ENCODE measurements around the gene NBPF19.
"Not testable (repeated sequence)": the region's sequence is repeated elsewhere in the genome, so short reads cannot be mapped to it uniquely, and the experiment has no call there.

Gene NBPF19

GRCh38 chr1:149474745-149475144, at the start of gene NBPF19:
Gene NBPF19 (plus strand): TSS chr1:149475045. CDS start chr1:149475933, 888 bp downstream.
- H3K4me3 Mint-ChIP-seq; DNase-seq; ATAC-seq; H3K4me1 Mint-ChIP-seq; H3K27ac Mint-ChIP-seq; H3K36me3 Mint-ChIP-seq (ENCODE audit: low read depth); H3K9me3 Mint-ChIP-seq; H3K27me3 Mint-ChIP-seq: not testable (repeated sequence)

- ATAC-seq; H3K9me3 Mint-ChIP-seq; DNase-seq; H3K27ac Mint-ChIP-seq; H3K4me3 Mint-ChIP-seq; H3K4me1 Mint-ChIP-seq; H3K27me3 Mint-ChIP-seq; H3K36me3 Mint-ChIP-seq (ENCODE audit: low read depth): not testable (repeated sequence)
These were observed 46.5 kb upstream of the NBPF19 start for GRCh38 chr1:149428317-149428716.

GRCh38 chr1:149445451-149445850, 29.4 kb upstream of the NBPF19 start:
- not testable (repeated sequence) for H3K4me3 Mint-ChIP-seq, H3K27me3 Mint-ChIP-seq

GRCh38 chr1:149452196-149452595, 22.6 kb upstream of the NBPF19 start:
- ATAC-seq; H3K9me3 Mint-ChIP-seq; H3K4me1 Mint-ChIP-seq; H3K27me3 Mint-ChIP-seq; H3K36me3 Mint-ChIP-seq (ENCODE audit: low read depth); H3K4me3 Mint-ChIP-seq; H3K27ac Mint-ChIP-seq; DNase-seq: not testable (repeated sequence)

More at GRCh38 chr1:149445451-149445850, 29.4 kb upstream of the NBPF19 start:
- H3K4me1 Mint-ChIP-seq; H3K9me3 Mint-ChIP-seq; H3K27ac Mint-ChIP-seq; DNase-seq; H3K36me3 Mint-ChIP-seq (ENCODE audit: low read depth); ATAC-seq: not testable (repeated sequence)

GRCh38 chr1:149452652-149453051, 22.2 kb upstream of the NBPF19 start:
- ATAC-seq; H3K4me3 Mint-ChIP-seq; H3K9me3 Mint-ChIP-seq; DNase-seq; H3K4me1 Mint-ChIP-seq; H3K27me3 Mint-ChIP-seq; H3K27ac Mint-ChIP-seq; H3K36me3 Mint-ChIP-seq (ENCODE audit: low read depth): not testable (repeated sequence)

- not testable (repeated sequence) for H3K27me3 Mint-ChIP-seq; ATAC-seq; H3K4me1 Mint-ChIP-seq; H3K9me3 Mint-ChIP-seq; H3K36me3 Mint-ChIP-seq (ENCODE audit: low read depth)
- DNase-seq = peak; percentile 72
- peak overlapping the region; percentile 91 for H3K27ac Mint-ChIP-seq
- H3K4me3 Mint-ChIP-seq = peak overlapping the region; percentile 79
These were observed 83.5 kb downstream of the NBPF19 start for GRCh38 chr1:149558350-149558825.

GRCh38 chr1:149561806-149562205, 87.0 kb downstream of the NBPF19 start:
- not testable (repeated sequence) for H3K9me3 Mint-ChIP-seq; H3K36me3 Mint-ChIP-seq (ENCODE audit: low read depth); ATAC-seq; H3K4me1 Mint-ChIP-seq; H3K4me3 Mint-ChIP-seq; H3K27ac Mint-ChIP-seq; DNase-seq; H3K27me3 Mint-ChIP-seq

- ATAC-seq; H3K27ac Mint-ChIP-seq; H3K4me1 Mint-ChIP-seq; DNase-seq; H3K36me3 Mint-ChIP-seq (ENCODE audit: low read depth); H3K9me3 Mint-ChIP-seq; H3K27me3 Mint-ChIP-seq; H3K4me3 Mint-ChIP-seq: not testable (repeated sequence)
These were observed 90.6 kb downstream of the NBPF19 start for GRCh38 chr1:149565485-149565884.

GRCh38 chr1:149572763-149573162, 97.9 kb downstream of the NBPF19 start:
- H3K4me3 Mint-ChIP-seq; H3K27ac Mint-ChIP-seq; H3K4me1 Mint-ChIP-seq; H3K36me3 Mint-ChIP-seq (ENCODE audit: low read depth); H3K9me3 Mint-ChIP-seq; DNase-seq; ATAC-seq; H3K27me3 Mint-ChIP-seq: not testable (repeated sequence)

- H3K27ac Mint-ChIP-seq; ATAC-seq; H3K9me3 Mint-ChIP-seq; H3K36me3 Mint-ChIP-seq (ENCODE audit: low read depth); H3K27me3 Mint-ChIP-seq; H3K4me1 Mint-ChIP-seq: not testable (repeated sequence)
- peak overlapping the region; percentile 11 for H3K4me3 Mint-ChIP-seq
- peak; percentile 18 for DNase-seq
These were observed 110.7 kb downstream of the NBPF19 start for GRCh38 chr1:149585592-149585991.

Measured in activated naive CD8-positive, alpha-beta T cell treated with anti-CD3 and anti-CD28 coated beads, Interleukin-2, amount 50 U/mL, for 24 hours (primary cell).